ENCODE measurements around the gene SLC9A5. TPM values are rescaled to one million over a fixed set of nuclear protein-coding genes. Genes with fewer than 3 reads are reported as not detected.

Gene SLC9A5
- total RNA-seq, 3 donors from 2014 or later: 1.7 to 2.6 (median 1.9) TPM

GRCh38 chr16:67263201-67263600 is 14.4 kb downstream of the SLC9A5 start:
- no peaks in the 10 kb centered on the region for H3K9me3 ChIP-seq
- ATAC-seq (no peak), DNase-seq (no peak)
- H3K4me3 ChIP-seq: no peak overlapping the region
- intact Hi-C loops (cut with DNase I, micrococcal nuclease): no loop called here
- no peaks in the 10 kb centered on the region for H3K4me1 ChIP-seq (ENCODE audit: low read depth)
- TF ChIP-seq, protein P1, sequence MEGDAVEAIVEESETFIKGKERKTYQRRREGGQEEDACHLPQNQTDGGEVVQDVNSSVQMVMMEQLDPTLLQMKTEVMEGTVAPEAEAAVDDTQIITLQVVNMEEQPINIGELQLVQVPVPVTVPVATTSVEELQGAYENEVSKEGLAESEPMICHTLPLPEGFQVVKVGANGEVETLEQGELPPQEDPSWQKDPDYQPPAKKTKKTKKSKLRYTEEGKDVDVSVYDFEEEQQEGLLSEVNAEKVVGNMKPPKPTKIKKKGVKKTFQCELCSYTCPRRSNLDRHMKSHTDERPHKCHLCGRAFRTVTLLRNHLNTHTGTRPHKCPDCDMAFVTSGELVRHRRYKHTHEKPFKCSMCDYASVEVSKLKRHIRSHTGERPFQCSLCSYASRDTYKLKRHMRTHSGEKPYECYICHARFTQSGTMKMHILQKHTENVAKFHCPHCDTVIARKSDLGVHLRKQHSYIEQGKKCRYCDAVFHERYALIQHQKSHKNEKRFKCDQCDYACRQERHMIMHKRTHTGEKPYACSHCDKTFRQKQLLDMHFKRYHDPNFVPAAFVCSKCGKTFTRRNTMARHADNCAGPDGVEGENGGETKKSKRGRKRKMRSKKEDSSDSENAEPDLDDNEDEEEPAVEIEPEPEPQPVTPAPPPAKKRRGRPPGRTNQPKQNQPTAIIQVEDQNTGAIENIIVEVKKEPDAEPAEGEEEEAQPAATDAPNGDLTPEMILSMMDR (IDR thresholded peaks at IDR 0.05): no peak
- no peaks in the 10 kb centered on the region for H3K36me3 ChIP-seq (ENCODE audit: low read depth)

GRCh38 chr16:67264277-67264676 is 15.5 kb downstream of the SLC9A5 start:
- H3K36me3 ChIP-seq (ENCODE audit: low read depth): no peaks in the 10 kb centered on the region
- ATAC-seq (no peak), DNase-seq (peak in 2 of 3 donors; percentile 14 to 17)
- TF ChIP-seq, protein P1 (IDR thresholded peaks at IDR 0.05): no peak
- no peak overlapping the region for H3K4me3 ChIP-seq
- H3K9me3 ChIP-seq: no peaks in the 10 kb centered on the region
- H3K4me1 ChIP-seq (ENCODE audit: low read depth): no peaks in the 10 kb centered on the region
- intact Hi-C loops (cut with DNase I, micrococcal nuclease): no loop called here

DNA sequence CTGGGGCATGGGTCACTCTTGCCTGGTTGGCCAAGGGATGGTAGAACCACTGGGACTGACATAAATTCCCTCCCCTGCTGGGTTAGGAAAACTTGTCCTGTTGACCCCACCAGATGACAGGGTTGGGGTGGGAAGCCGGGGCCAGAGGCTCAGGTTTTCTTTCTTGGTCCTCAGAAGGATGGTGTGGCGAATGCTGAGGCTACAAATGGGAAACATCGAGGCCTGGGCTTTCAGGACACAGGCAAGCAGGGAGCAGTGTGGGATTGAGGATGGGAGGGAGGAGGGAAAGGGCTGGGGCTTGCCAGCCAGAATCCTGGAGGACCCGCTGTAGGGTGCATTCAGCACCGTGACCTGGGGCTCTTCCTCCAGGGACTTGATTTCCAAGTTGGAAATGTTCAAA is 16.1 kb downstream of the SLC9A5 start:
- Histone ChIP-seq H3K4me1 (ENCODE audit: low read depth) (no peaks in the 10 kb centered on the region), H3K9me3 (no peaks in the 10 kb centered on the region), H3K36me3 (ENCODE audit: low read depth) (no peaks in the 10 kb centered on the region), H3K4me3 (no peak overlapping the region)
- no peak for ATAC-seq
- TF ChIP-seq, protein P1 (IDR thresholded peaks at IDR 0.05): no peak
- intact Hi-C loops (cut with DNase I, micrococcal nuclease): no loop called here
- peak in 2 of 3 donors; percentile 5 to 30 for DNase-seq

DNA sequence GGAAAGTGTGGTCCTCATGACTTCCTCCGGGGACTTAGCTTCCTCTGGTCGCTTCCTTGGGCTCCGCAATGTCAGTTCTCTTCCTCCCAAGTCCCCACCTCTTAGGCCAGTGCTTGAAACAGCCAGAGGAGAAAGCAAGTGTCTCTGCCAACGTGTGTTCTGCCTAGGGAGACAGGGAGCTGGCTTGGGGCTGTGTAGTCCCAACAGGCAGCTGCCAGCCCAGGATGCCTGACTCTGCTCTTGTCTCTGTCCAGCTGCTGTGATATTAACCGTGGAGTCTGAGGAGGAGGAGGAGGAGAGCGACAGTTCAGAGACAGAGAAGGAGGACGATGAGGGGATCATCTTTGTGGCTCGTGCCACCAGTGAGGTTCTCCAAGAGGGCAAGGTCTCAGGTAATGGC is 17.1 kb downstream of the SLC9A5 start:
- TF ChIP-seq, protein P1 (IDR thresholded peaks at IDR 0.05): no peak
- no peak overlapping the region for H3K4me3 ChIP-seq
- DNase-seq (peak in 2 of 3 donors; percentile 14 to 16), ATAC-seq (no peak)
- intact Hi-C loops (cut with DNase I, micrococcal nuclease): no loop called here
- no peaks in the 10 kb centered on the region for H3K36me3 ChIP-seq (ENCODE audit: low read depth)
- H3K9me3 ChIP-seq: no peaks in the 10 kb centered on the region
- H3K4me1 ChIP-seq (ENCODE audit: low read depth): no peaks in the 10 kb centered on the region

GRCh38 chr16:67268136-67268579 is 19.4 kb downstream of the SLC9A5 start:
- TF ChIP-seq, protein P1 (IDR thresholded peaks at IDR 0.05): no peak
- DNase-seq: peak in 2 of 3 donors; percentile 22 to 60
- intact Hi-C loops (cut with DNase I, micrococcal nuclease): no loop called here
- ATAC-seq: peak; percentile 79
- H3K9me3 ChIP-seq: no peaks in the 10 kb centered on the region
- no peak overlapping the region for H3K4me3 ChIP-seq
- H3K4me1 ChIP-seq (ENCODE audit: low read depth): no peaks in the 10 kb centered on the region
- no peaks in the 10 kb centered on the region for H3K36me3 ChIP-seq (ENCODE audit: low read depth)

GRCh38 chr16:67269766-67270165 is 21.0 kb downstream of the SLC9A5 start:
- Histone ChIP-seq H3K4me1 (ENCODE audit: low read depth) (no peaks in the 10 kb centered on the region), H3K4me3 (no peak overlapping the region), H3K36me3 (ENCODE audit: low read depth) (no peaks in the 10 kb centered on the region), H3K9me3 (no peaks in the 10 kb centered on the region)
- intact Hi-C loops (cut with DNase I, micrococcal nuclease): no loop called here
- TF ChIP-seq, protein P1 (IDR thresholded peaks at IDR 0.05): no peak
- peak; percentile 26 for ATAC-seq
- DNase-seq: peak in 2 of 3 donors; percentile 12 to 14

Data from mucosa of descending colon (tissue), 3 donors.